Measurements from ENCODE around the gene NHERF1. TPM values are rescaled to one million over a fixed set of nuclear protein-coding genes. Genes with fewer than 3 reads are reported as not detected.

Gene NHERF1
- total RNA-seq, 1 donor from 2014 or later = 81.8 TPM

GRCh38 chr17:74759941-74760340 lies 11.5 kb downstream of the NHERF1 start:
- Histone ChIP-seq H3K4me3 (no peak overlapping the region), H3K9me3 (no peaks in the 10 kb centered on the region), H3K36me3 (no peaks in the 10 kb centered on the region), H3K4me1 (peaks cover 8 to 15% of the 10 kb centered on the region in 2 donors), H3K27me3 (no peaks in the 10 kb centered on the region), H3K27ac (peak overlapping the region in 1 of 2 donors; percentile 36)
- DNase-seq (ENCODE audit: low spot score in 2 of 2) = no peak
- intact Hi-C loops (cut with DNase I) = no loop called here
- TF ChIP-seq, protein P1, sequence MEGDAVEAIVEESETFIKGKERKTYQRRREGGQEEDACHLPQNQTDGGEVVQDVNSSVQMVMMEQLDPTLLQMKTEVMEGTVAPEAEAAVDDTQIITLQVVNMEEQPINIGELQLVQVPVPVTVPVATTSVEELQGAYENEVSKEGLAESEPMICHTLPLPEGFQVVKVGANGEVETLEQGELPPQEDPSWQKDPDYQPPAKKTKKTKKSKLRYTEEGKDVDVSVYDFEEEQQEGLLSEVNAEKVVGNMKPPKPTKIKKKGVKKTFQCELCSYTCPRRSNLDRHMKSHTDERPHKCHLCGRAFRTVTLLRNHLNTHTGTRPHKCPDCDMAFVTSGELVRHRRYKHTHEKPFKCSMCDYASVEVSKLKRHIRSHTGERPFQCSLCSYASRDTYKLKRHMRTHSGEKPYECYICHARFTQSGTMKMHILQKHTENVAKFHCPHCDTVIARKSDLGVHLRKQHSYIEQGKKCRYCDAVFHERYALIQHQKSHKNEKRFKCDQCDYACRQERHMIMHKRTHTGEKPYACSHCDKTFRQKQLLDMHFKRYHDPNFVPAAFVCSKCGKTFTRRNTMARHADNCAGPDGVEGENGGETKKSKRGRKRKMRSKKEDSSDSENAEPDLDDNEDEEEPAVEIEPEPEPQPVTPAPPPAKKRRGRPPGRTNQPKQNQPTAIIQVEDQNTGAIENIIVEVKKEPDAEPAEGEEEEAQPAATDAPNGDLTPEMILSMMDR (IDR thresholded peaks at IDR 0.05) = no peak

DNA sequence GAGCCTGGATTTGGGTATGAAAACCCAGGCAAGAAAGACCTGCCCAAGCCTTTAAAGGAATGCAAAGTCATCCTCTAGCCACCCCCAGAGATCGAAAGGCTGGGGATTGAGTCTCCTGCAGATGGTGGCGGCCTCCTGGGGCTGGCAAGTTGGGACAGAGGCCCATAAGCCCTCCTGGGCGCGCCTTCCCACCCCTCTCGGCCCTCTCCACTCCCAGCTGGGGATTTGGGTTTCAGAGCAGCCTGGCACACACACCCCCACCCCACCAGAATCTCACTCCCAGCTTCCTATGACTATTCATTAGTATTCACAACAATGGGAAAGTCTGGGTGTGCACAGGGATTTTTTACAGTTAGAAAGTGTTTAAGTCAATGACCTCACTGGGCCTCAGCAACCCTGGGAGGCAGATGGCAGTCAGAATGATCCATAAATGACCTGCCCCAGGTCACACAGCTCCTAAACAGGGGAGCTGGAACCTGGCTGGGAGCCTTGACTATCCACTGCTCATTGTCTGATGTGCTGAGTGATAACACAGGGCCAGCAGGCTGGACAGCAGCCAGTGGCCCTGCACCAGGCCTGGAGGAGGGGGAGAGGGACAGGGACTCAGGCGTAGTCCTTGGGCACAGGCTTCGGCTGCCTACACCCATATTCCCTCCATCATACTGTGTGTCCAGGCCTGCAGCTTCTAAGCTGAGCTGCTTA lies 12.1 kb downstream of the NHERF1 start:
- Histone ChIP-seq H3K4me1 (peaks cover 8 to 15% of the 10 kb centered on the region in 2 donors), H3K36me3 (no peaks in the 10 kb centered on the region), H3K27me3 (no peaks in the 10 kb centered on the region), H3K4me3 (no peak overlapping the region), H3K9me3 (no peaks in the 10 kb centered on the region), H3K27ac (peak overlapping the region; percentile 11 to 37)
- intact Hi-C loops (cut with DNase I) = no loop called here
- TF ChIP-seq, protein P1 (IDR thresholded peaks at IDR 0.05) = no peak
- no peak for DNase-seq (ENCODE audit: low spot score in 2 of 2)

DNA sequence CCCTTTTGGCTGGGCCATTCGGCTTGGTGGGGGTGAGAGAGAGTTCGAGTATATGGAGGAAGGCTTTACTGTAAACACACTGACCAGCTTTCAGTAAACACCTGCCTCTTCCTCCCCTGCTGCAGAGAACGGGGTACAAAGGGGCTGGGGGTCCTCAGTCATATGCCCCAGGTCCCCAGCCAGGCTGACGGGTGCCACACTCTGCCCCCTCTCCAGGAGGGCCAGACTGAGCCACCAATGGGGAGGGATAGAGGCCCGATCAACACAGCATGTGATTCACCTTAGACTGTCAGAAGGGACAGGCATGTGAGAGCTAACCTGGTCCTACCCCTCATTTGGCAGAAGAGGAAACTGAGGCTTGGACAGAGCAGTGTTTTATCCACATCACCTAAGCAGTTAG lies 13.0 kb downstream of the NHERF1 start:
- TF ChIP-seq, protein P1 (IDR thresholded peaks at IDR 0.05) = no peak
- Histone ChIP-seq H3K4me3 (no peak overlapping the region), H3K27me3 (no peaks in the 10 kb centered on the region), H3K9me3 (no peaks in the 10 kb centered on the region), H3K4me1 (peaks cover 8 to 15% of the 10 kb centered on the region in 2 donors), H3K27ac (peak overlapping the region in 1 of 2 donors; percentile 37), H3K36me3 (no peaks in the 10 kb centered on the region)
- intact Hi-C loops (cut with DNase I) = no loop called here
- DNase-seq (ENCODE audit: low spot score in 2 of 2) = no peak

DNA sequence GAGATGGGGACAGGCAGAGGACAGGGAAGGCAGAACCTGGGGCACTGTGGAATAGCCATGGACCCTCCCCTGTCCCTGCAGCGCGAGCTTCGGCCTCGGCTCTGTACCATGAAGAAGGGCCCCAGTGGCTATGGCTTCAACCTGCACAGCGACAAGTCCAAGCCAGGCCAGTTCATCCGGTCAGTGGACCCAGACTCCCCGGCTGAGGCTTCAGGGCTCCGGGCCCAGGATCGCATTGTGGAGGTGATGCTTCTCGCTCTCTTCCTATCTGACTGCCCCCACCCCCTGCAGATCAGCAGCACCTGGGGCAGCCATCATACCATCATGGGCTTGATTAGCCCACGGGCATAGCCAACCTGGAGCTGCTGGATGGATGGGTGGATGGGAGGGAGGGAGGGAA lies 13.5 kb downstream of the NHERF1 start:
- TF ChIP-seq, protein P1 (IDR thresholded peaks at IDR 0.05) = no peak
- H3K9me3 ChIP-seq = no peaks in the 10 kb centered on the region
- H3K27me3 ChIP-seq = no peaks in the 10 kb centered on the region
- peaks cover 8 to 15% of the 10 kb centered on the region in 2 donors for H3K4me1 ChIP-seq
- intact Hi-C loops (cut with DNase I) = no loop called here
- no peak overlapping the region for H3K27ac ChIP-seq
- DNase-seq (ENCODE audit: low spot score in 2 of 2) = no peak
- no peaks in the 10 kb centered on the region for H3K36me3 ChIP-seq
- no peak overlapping the region for H3K4me3 ChIP-seq

GRCh38 chr17:74763565-74764387 lies 15.3 kb downstream of the NHERF1 start:
- Histone ChIP-seq H3K27ac (no peak overlapping the region), H3K36me3 (no peaks in the 10 kb centered on the region), H3K27me3 (no peaks in the 10 kb centered on the region), H3K9me3 (no peaks in the 10 kb centered on the region), H3K4me3 (no peak overlapping the region), H3K4me1 (peaks cover 6 to 16% of the 10 kb centered on the region in 2 donors)
- no peak for DNase-seq (ENCODE audit: low spot score in 2 of 2)
- TF ChIP-seq, protein P1 (IDR thresholded peaks at IDR 0.05) = no peak
- intact Hi-C loops (cut with DNase I) = no loop called here

Measured in ascending aorta (tissue), 2 donors.